K562 (cell line): ENCODE results near the gene CISD3. TPM values are rescaled to one million over a fixed set of nuclear protein-coding genes. Genes with fewer than 3 reads are reported as not detected.
A peak's percentile ranks its signal among the peaks of the same experiment; 100 is the strongest.

ENCODE experiments used
- BCOR ChIP-seq: fragments of 450-650 bp; IDR thresholded peaks from 2 replicates; pipeline ENCODE4 v1.6.1; 2016
- CXXC5 ChIP-seq: fragments of 250-450 bp; sonication (Bioruptor Pico); IDR thresholded peaks from 2 replicates; pipeline ENCODE4 v1.8.0; 2022; ENCODE audit warnings: inconsistent platforms, mild to moderate bottlenecking, moderate library complexity
- ERF ChIP-seq: fragments of 450-650 bp; formaldehyde crosslinking; IDR thresholded peaks from 2 replicates; pipeline ENCODE4 v1.4.0; 2020; ENCODE audit warnings: mild to moderate bottlenecking, mixed read lengths
- ESRRA ChIP-seq: fragments of 450-650 bp; IDR thresholded peaks from 2 replicates; pipeline ENCODE4 v1.6.1; 2014; ENCODE audit warnings: low read depth, mild to moderate bottlenecking, moderate library complexity, borderline replicate concordance
- ETV6 ChIP-seq, 3 experiments: fragments of 150-350 bp in 1 of 3; sonication (generic) in 1 of 3; formaldehyde crosslinking in 1 of 3; IDR thresholded peaks; 2 replicates each; pipeline versions ENCODE4 v1.6.1 to v1.8.0; 2014 to 2022; ENCODE audit warnings: borderline replicate concordance in 2 of 3, low read depth in 2 of 3, antibody characterized with exemption in 1 of 3, low read length in 1 of 3, mild to moderate bottlenecking in 1 of 3, missing genetic modification reagents in 1 of 3
- GTF2A2 ChIP-seq: IDR thresholded peaks from 2 replicates; pipeline ENCODE4 v1.6.1; 2016; ENCODE audit warnings: mild to moderate bottlenecking, missing genetic modification characterization, missing compliant biosample characterization
- HNRNPL ChIP-seq: fragments of 200-400 bp; formaldehyde crosslinking; IDR thresholded peaks from 2 replicates; pipeline ENCODE4 v1.6.1; 2017; ENCODE audit warnings: low read depth, mild to moderate bottlenecking, low read length
- HNRNPLL ChIP-seq: fragments of 200-400 bp; formaldehyde crosslinking; IDR thresholded peaks from 2 replicates; pipeline ENCODE4 v1.6.1; 2017; ENCODE audit warnings: low read length, low read depth, mild to moderate bottlenecking; ENCODE audit not compliant: poor library complexity, severe bottlenecking
- L3MBTL2 ChIP-seq: fragments of 450-650 bp; IDR thresholded peaks from 2 replicates; pipeline ENCODE4 v1.6.1; 2016; ENCODE audit warnings: mild to moderate bottlenecking, moderate library complexity
- MLX ChIP-seq, 2 experiments: fragments of 450-650 bp in 1 of 2; sonication (generic) in 1 of 2; formaldehyde crosslinking; conservative IDR thresholded peaks; 2 replicates each; pipeline versions ENCODE4 v1.4.0 to v1.8.1; 2020 to 2022; ENCODE audit warnings: mild to moderate bottlenecking in 1 of 2, missing genetic modification reagents in 1 of 2
- PML ChIP-seq: IDR thresholded peaks from 2 replicates; pipeline ENCODE4 v1.6.1; 2012; ENCODE audit warnings: low read length, inconsistent platforms
- RB1 ChIP-seq: fragments of 450-650 bp; IDR thresholded peaks from 2 replicates; pipeline ENCODE4 v1.6.1; 2017; ENCODE audit warnings: low read depth, mild to moderate bottlenecking
- RBM25 ChIP-seq: fragments of 200-400 bp; formaldehyde crosslinking; IDR thresholded peaks from 2 replicates; pipeline ENCODE4 v1.6.1; 2018; ENCODE audit warnings: low read length, low read depth, moderate library complexity; ENCODE audit not compliant: severe bottlenecking
- ZFX ChIP-seq: sonication (generic); formaldehyde crosslinking; IDR thresholded peaks from 2 replicates; pipeline ENCODE4 v1.8.0; 2022; ENCODE audit warnings: mild to moderate bottlenecking, missing genetic modification reagents, moderate library complexity
- ZKSCAN8 ChIP-seq: fragments of 200-800 bp; sonication (Bioruptor generic); IDR thresholded peaks from 2 replicates; pipeline ENCODE4 v1.6.1; 2016; ENCODE audit warnings: missing genetic modification characterization, missing compliant biosample characterization
- ZNF41 ChIP-seq: fragments of 250-450 bp; sonication (Bioruptor Pico); conservative IDR thresholded peaks from 2 replicates; pipeline ENCODE4 v1.4.0; 2020; ENCODE audit warnings: mild to moderate bottlenecking
- polyA plus RNA-seq, 8 experiments: library from polyadenylated mRNA; depleted of rRNA in 4 of 8; stranded (reverse) in 5 of 8; unstranded in 3 of 8; fragments of >200 nt; fragmentation: Nextera tagmentation in 2 of 8; fragmentation: Illumina TruSeq in 1 of 8; extraction: Ambion mirVana in 2 of 8; extraction: Trizol in 1 of 8; gene quantifications; 2 replicates each; pipeline versions ENCODE4 v1.2.1 to v1.2.3, GENCODE V29; 2011 to 2014; ENCODE audit warnings: inconsistent platforms in 1 of 8, missing spikeins in 1 of 8
- total RNA-seq, 7 experiments: library from RNA; depleted of rRNA in 6 of 7; stranded (reverse); fragments of >200 nt in 6 of 7; fragmentation: Illumina TruSeq in 2 of 7; extraction: Trizol in 2 of 7; gene quantifications; 2 replicates each; pipeline versions ENCODE4 v1.2.1 to v1.2.3, GENCODE V29; 2011 to 2021; ENCODE audit warnings: low replicate concordance in 1 of 7
- TF ChIP-seq, protein P1 (sequence below), 3 experiments: fragments of 200-800 bp in 1 of 3; fragments of 250-450 bp in 1 of 3; fragments of 450-650 bp in 1 of 3; sonication (Bioruptor Pico) in 1 of 3; sonication (Bioruptor generic) in 1 of 3; formaldehyde crosslinking in 1 of 3; IDR thresholded peaks; 2 replicates each; pipeline versions ENCODE4 v1.6.1 to v1.8.0; 2016 to 2022; ENCODE audit warnings: mild to moderate bottlenecking in 2 of 3, missing genetic modification characterization in 2 of 3, missing compliant biosample characterization in 1 of 3, moderate library complexity in 1 of 3
- TF ChIP-seq, protein P2 (sequence below): fragments of 450-650 bp; formaldehyde crosslinking; IDR thresholded peaks from 2 replicates; pipeline ENCODE4 v1.4.0; 2022; ENCODE audit warnings: missing genetic modification characterization

Gene CISD3
- total and polyA plus RNA-seq, 9 of the 15 experiments (the other 6 are each of a cell fraction or from before 2014, with no cell fraction given), result 5.0 to 60.7 (median 15.7) TPM

DNA sequence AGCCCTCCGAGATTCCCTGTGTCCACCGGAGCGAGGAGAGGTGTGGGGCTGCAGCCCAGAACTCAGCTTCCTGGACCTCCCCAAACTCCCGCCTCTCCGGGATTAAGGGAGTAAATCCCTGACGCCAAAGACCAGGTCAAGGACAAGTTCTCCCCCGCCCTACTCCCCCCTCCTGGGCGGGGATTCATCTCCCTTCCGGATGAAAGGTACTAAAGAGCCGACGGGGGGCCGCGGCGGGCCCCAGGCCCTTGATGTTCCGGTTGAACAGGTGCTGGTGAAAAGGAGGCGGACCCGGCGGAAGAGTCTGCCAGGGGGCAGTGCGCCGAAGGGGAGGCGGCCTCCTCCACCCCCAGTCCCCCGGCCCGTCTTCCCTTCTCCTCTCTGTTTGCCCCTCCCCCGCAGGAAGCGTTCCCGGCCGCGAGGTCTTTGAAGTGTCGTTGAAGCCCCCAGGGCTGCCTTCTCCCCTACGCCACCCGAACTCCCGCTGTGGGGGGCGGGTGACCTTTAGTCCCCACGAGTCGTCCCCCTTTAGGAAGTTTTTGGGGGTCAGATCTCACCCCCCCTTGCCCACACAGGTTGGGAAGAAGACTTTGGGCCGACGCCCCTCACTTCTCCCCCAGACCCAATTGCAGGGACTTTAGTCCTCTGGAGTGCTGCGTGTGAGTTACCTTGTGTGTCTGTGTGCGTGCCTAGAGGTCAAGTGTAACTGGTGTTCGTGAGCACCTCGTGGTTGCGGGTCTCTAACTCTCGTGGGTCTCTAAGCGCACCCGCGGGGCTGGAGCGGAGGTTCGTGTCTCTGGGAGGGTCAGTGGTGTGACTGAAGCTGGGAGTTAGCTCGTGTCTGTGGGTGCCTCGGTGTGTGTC is 26.2 kb upstream of the CISD3 start (continued):
- TF ChIP-seq RBM25 (peak; percentile 71), PML (0 out of 2 replicates have a peak, but pooled peaks have one; percentile 13), GTF2A2 (no peak), ZKSCAN8 (CRISPR knock-in tag) (peak; percentile 30; the same call in 1 of the 2 replicates), HNRNPL (0 out of 2 replicates have a peak, but pooled peaks have one; percentile 50), ZFX (CRISPR knock-in tag) (peak; percentile 40), RB1 (0 out of 2 replicates have a peak, but pooled peaks have one; percentile 11), CXXC5 (CRISPR knock-in tag) (peak; percentile 74), ESRRA (peak; percentile 95), L3MBTL2 (peak; percentile 77; the same call in 1 of the 2 replicates), MLX (CRISPR knock-in tag; conservative IDR thresholded peaks at IDR 0.05) (no peak), HNRNPLL (peak; percentile 30), ZNF41 (CRISPR knock-in tag) (no peak), BCOR (peak; percentile 97), ETV6 (IDR thresholded peaks at IDR 0.05; ENCODE audit: borderline replicate concordance in 1 of 2, low read depth in 2 of 2, low read length in 1 of 2) (peak in 1 of 2 experiments; percentile 40; a peak in 1 of 4 replicates), ETV6 (CRISPR knock-in tag; IDR thresholded peaks at IDR 0.05; ENCODE audit: borderline replicate concordance) (0 out of 2 replicates have a peak, but pooled peaks have one; percentile 56), ERF (CRISPR knock-in tag) (no peak)
- TF ChIP-seq, protein P1, sequence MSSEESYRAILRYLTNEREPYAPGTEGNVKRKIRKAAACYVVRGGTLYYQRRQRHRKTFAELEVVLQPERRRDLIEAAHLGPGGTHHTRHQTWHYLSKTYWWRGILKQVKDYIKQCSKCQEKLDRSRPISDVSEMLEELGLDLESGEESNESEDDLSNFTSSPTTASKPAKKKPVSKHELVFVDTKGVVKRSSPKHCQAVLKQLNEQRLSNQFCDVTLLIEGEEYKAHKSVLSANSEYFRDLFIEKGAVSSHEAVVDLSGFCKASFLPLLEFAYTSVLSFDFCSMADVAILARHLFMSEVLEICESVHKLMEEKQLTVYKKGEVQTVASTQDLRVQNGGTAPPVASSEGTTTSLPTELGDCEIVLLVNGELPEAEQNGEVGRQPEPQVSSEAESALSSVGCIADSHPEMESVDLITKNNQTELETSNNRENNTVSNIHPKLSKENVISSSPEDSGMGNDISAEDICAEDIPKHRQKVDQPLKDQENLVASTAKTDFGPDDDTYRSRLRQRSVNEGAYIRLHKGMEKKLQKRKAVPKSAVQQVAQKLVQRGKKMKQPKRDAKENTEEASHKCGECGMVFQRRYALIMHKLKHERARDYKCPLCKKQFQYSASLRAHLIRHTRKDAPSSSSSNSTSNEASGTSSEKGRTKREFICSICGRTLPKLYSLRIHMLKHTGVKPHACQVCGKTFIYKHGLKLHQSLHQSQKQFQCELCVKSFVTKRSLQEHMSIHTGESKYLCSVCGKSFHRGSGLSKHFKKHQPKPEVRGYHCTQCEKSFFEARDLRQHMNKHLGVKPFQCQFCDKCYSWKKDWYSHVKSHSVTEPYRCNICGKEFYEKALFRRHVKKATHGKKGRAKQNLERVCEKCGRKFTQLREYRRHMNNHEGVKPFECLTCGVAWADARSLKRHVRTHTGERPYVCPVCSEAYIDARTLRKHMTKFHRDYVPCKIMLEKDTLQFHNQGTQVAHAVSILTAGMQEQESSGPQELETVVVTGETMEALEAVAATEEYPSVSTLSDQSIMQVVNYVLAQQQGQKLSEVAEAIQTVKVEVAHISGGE (CRISPR knock-in tag; IDR thresholded peaks at IDR 0.05), result peak in 1 of 3 experiments; percentile 85; a peak in 2 of 6 replicates
- TF ChIP-seq, protein P2, sequence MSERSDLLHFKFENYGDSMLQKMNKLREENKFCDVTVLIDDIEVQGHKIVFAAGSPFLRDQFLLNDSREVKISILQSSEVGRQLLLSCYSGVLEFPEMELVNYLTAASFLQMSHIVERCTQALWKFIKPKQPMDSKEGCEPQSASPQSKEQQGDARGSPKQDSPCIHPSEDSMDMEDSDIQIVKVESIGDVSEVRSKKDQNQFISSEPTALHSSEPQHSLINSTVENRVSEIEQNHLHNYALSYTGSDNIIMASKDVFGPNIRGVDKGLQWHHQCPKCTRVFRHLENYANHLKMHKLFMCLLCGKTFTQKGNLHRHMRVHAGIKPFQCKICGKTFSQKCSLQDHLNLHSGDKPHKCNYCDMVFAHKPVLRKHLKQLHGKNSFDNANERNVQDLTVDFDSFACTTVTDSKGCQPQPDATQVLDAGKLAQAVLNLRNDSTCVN (CRISPR knock-in tag), result no peak
